ENCODE results near the gene B9D1. TPM values are rescaled to one million over a fixed set of nuclear protein-coding genes. Genes with fewer than 3 reads are reported as not detected.
A peak's percentile ranks its signal among the peaks of the same experiment; 100 is the strongest.

The B9D1 gene
- total RNA-seq, 1 donor from 2014 or later, result 49.1 TPM

DNA sequence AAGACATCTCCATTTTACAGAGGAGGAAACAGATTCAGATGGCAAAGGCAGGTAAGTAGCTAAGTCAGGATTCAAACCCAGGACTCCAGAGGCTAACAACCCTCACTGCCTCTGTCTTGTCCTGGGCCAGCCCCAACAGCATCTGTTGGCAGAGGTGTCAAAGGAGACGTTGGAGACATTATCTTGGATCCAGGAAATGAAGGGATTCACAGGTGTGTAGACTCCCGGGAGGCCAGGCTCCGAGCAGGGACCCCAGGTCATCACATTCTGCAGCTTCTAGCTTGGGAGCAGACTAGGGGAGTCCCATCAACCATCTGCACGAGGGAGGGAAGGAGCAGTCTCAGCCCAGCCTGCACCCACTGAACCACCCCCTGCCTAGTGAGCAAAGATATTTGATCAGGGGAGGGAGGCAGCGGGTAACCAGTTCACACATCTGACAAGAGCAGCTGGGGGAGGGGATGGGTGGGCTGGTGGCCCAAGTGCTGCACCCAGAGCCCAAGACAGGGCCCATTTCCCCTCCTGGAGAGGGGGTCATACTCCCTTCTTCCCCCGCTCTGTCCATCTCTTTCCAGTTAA is 1.0 kb upstream of the B9D1 start:
- TF ChIP-seq, protein P1, sequence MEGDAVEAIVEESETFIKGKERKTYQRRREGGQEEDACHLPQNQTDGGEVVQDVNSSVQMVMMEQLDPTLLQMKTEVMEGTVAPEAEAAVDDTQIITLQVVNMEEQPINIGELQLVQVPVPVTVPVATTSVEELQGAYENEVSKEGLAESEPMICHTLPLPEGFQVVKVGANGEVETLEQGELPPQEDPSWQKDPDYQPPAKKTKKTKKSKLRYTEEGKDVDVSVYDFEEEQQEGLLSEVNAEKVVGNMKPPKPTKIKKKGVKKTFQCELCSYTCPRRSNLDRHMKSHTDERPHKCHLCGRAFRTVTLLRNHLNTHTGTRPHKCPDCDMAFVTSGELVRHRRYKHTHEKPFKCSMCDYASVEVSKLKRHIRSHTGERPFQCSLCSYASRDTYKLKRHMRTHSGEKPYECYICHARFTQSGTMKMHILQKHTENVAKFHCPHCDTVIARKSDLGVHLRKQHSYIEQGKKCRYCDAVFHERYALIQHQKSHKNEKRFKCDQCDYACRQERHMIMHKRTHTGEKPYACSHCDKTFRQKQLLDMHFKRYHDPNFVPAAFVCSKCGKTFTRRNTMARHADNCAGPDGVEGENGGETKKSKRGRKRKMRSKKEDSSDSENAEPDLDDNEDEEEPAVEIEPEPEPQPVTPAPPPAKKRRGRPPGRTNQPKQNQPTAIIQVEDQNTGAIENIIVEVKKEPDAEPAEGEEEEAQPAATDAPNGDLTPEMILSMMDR (IDR thresholded peaks at IDR 0.05), result no peak

DNA sequence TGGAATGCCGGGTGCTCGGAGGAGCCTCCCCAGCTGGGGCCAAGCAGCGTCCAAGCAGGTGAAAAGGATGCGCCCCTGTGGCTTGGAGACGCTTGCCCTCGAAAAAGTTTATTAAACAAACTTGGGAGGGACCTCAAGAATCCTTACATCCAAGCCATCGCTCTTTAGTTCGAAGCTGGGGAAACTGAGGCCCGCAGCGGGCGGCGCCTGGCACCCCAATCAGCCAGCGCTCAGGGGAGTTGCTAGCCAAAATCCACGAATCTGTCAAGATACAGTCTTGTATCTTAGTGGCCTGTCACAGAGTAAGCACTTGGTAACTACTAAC is 553 bp upstream of the B9D1 start:
- no peak for DNase-seq (ENCODE audit: low spot score in 2 of 2)
- H3K27ac ChIP-seq, result peak overlapping the region; percentile 55 to 86

More for the DNA sequence above, 1.0 kb upstream of the B9D1 start:
- H3K27ac ChIP-seq, result no peak overlapping the region
- no peaks in the 10 kb centered on the region for H3K36me3 ChIP-seq
- H3K4me1 ChIP-seq, result no peaks in the 10 kb centered on the region
- no peak for DNase-seq (ENCODE audit: low spot score in 2 of 2)
- no peaks in the 10 kb centered on the region for H3K27me3 ChIP-seq
- no peaks in the 10 kb centered on the region for H3K9me3 ChIP-seq
- no peak overlapping the region for H3K4me3 ChIP-seq
- intact Hi-C loops (cut with DNase I), result loop anchor here (1.0 to 5.0 kb wide), 4 partner anchors 49 to 403 kb away; partner anchors contain the start of genes ALDH3A2 and RNF112

DNA sequence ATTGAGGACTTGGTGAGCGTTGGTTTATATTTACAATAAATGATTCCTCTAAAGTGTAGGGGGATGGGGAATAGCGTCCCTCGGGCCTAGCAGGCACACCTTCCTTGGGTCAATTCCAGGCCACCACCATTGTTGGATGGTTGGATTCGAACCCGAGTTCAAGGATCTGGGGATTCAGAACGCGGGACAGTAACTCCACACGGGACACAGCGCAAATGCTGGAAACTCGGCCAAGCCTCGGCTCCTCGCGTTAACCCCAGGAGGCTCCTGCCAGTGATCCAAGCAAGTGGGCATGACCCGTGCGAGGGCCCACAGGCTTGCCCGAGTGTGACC is 613 bp downstream of the B9D1 start:
- no peaks in the 10 kb centered on the region for H3K4me1 ChIP-seq
- DNase-seq (ENCODE audit: low spot score in 2 of 2), result no peak
- H3K9me3 ChIP-seq, result no peaks in the 10 kb centered on the region
- TF ChIP-seq, protein P1 (IDR thresholded peaks at IDR 0.05), result no peak
- peak overlapping the region; percentile 46 to 91 for H3K4me3 ChIP-seq
- intact Hi-C loops (cut with DNase I), result loop anchor here (1.0 to 5.0 kb wide), 5 partner anchors 15 to 405 kb away; partner anchors contain the start of genes ALDH3A2 and RNF112
- peak overlapping the region; percentile 55 to 86 for H3K27ac ChIP-seq
- no peaks in the 10 kb centered on the region for H3K27me3 ChIP-seq
- H3K36me3 ChIP-seq, result no peaks in the 10 kb centered on the region

More for the DNA sequence above, 553 bp upstream of the B9D1 start:
- H3K4me1 ChIP-seq, result no peaks in the 10 kb centered on the region
- TF ChIP-seq, protein P1 (IDR thresholded peaks at IDR 0.05), result no peak
- H3K4me3 ChIP-seq, result peak overlapping the region; percentile 46 to 91
- H3K27me3 ChIP-seq, result no peaks in the 10 kb centered on the region
- H3K9me3 ChIP-seq, result no peaks in the 10 kb centered on the region
- intact Hi-C loops (cut with DNase I), result loop anchor here (1.0 to 5.0 kb wide), 4 partner anchors 49 to 404 kb away; partner anchors contain the start of genes ALDH3A2 and RNF112
- no peaks in the 10 kb centered on the region for H3K36me3 ChIP-seq

DNA sequence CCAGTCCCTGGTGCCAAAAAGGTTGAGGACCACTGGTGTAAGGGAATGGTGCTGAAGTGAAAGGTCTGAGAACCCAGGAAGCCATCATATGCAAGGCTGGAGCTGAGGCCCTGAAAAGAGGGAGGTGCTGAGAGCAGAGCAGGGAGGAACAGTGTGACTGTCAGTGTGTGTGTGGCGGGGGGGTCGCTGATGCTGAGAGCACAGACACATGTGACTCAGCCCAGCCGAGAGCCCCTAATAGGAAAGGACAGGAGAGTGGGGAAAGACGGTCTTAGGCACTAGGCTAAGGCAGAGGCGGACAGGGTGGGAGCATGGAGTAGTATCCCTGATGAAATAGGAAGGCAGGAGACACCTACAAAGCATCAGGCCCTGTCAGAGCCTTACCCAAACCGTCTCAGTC is 1.2 kb downstream of the B9D1 start:
- H3K27me3 ChIP-seq, result no peaks in the 10 kb centered on the region
- TF ChIP-seq, protein P1 (IDR thresholded peaks at IDR 0.05), result no peak
- H3K4me1 ChIP-seq, result no peaks in the 10 kb centered on the region
- no peaks in the 10 kb centered on the region for H3K9me3 ChIP-seq
- H3K27ac ChIP-seq, result no peak overlapping the region
- no peak for DNase-seq (ENCODE audit: low spot score in 2 of 2)
- no peak overlapping the region for H3K4me3 ChIP-seq
- H3K36me3 ChIP-seq, result no peaks in the 10 kb centered on the region
- intact Hi-C loops (cut with DNase I), result loop anchor here (5.0 kb wide), 2 partner anchors 51 to 286 kb away; partner anchors contain the start of genes ALDH3A2 and RNF112

DNA sequence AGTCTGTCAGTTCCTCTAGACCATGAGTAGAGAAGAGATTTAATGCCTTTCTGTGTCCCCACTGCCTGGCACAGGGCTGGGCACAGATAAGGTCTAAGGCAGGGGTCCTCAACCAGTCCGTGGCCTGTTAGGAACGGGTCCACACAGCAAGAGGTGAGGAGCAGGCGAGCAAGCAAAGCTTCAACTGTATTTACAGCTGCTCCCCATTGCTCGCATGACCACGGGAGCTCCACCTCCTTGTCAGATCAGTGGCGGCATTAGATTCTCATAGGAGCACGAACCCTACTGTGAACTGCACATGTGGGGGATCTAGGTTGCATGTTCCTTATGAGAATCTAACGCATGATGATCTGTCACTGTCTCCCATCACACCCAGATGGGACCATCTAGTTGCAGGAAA is 1.8 kb downstream of the B9D1 start:
- H3K4me3 ChIP-seq, result no peak overlapping the region
- H3K36me3 ChIP-seq, result no peaks in the 10 kb centered on the region
- TF ChIP-seq, protein P1 (IDR thresholded peaks at IDR 0.05), result no peak
- H3K27me3 ChIP-seq, result no peaks in the 10 kb centered on the region
- H3K27ac ChIP-seq, result no peak overlapping the region
- intact Hi-C loops (cut with DNase I), result loop anchor here (5.0 kb wide), 2 partner anchors 52 to 287 kb away; partner anchors contain the start of genes ALDH3A2 and RNF112
- no peaks in the 10 kb centered on the region for H3K9me3 ChIP-seq
- H3K4me1 ChIP-seq, result no peaks in the 10 kb centered on the region
- DNase-seq (ENCODE audit: low spot score in 2 of 2), result no peak

Measured in ascending aorta (tissue), 2 donors.